Astrocyte of the spinal cord (primary cell): ENCODE measurements around the gene NDUFB3.
"Not testable (repeated sequence)": the region's sequence is repeated elsewhere in the genome, so short reads cannot be mapped to it uniquely, and the experiment has no call there.

Experiments used
- DNase-seq: peaks from one replicate; pipeline ENCODE4 v3.0.0; 2011; ENCODE audit warnings: low read depth, low spot score
- H3K4me3 ChIP-seq: 2 replicates; pipeline ENCODE4 v1.5.1; 2011; ENCODE audit warnings: low read depth, mild to moderate bottlenecking, low read length, moderate library complexity
- CTCF ChIP-seq: IDR thresholded peaks from 2 replicates; pipeline ENCODE4 v1.5.1; 2012; ENCODE audit warnings: low read depth, mild to moderate bottlenecking, low read length, inconsistent platforms
- in situ Hi-C: cut with HindIII; loops from 2 replicates; pipeline ENCODE4 v1.10.0; 2017; ENCODE audit warnings: low sequenced_read_pairs

The NDUFB3 gene

GRCh38 chr2:201046881-201047280 is 24.9 kb upstream of the NDUFB3 start:
- in situ Hi-C loops, result no loop called here
- no peak for DNase-seq
- H3K4me3 ChIP-seq, result no peak overlapping the region
- TF ChIP-seq CTCF, result no peak

DNA sequence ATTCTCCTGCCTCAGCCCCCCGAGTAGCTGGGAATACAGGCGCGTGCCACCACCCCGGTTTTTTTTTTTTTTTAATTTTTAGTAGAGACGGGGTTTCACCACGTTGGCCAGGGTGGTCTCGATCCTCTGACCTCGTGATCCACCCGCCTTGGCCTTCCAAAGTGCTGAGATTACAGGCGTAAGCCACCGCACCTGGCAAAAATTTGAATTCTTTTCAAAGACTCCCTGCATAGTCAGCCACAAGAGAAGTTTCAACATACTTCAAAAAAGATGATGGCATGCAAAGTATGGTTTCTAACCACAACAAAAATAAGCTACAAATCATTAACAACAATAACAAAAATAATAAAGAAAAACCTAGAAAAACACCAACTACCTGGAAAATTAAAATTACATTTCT is 22.3 kb upstream of the NDUFB3 start:
- DNase-seq, result no peak
- in situ Hi-C loops, result no loop called here
- H3K4me3 ChIP-seq, result no peak overlapping the region
- TF ChIP-seq CTCF, result no peak

- no peak for TF ChIP-seq CTCF
- DNase-seq, result peak; percentile 15
- in situ Hi-C loops, result no loop called here
- no peak overlapping the region for H3K4me3 ChIP-seq
Measured at GRCh38 chr2:201057087-201057521, 14.7 kb upstream of the NDUFB3 start.

DNA sequence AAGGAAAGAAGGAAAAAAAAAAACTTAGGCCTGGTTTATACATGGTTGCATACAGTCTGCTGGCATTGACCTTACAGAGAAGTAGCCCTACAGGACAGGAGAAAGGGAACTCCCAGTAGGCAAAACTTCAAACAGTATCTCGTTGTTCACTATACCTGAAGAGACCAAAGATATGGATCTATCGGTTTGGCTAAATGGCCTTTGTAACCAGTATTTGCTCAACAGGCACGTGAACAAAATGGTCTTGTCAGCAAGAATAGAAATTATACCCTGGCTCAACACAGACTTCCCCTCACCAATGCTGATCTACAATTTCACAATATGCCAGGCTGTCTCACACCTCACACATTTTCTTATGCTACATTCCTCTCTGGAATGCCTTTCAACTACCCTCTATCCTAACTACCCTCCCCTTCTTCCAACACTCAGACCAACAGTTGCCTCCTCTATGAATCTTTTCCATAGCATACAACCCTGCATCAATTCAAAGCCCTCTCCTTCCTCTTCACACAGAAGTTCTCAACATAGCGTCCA is 14.0 kb upstream of the NDUFB3 start:
- DNase-seq, result no peak
- no peak overlapping the region for H3K4me3 ChIP-seq
- TF ChIP-seq CTCF, result no peak
- in situ Hi-C loops, result no loop called here

- DNase-seq, result no peak
- in situ Hi-C loops, result no loop called here
- TF ChIP-seq CTCF, result no peak
- no peak overlapping the region for H3K4me3 ChIP-seq
Measured at GRCh38 chr2:201058914-201059313, 12.9 kb upstream of the NDUFB3 start.

GRCh38 chr2:201059961-201060755 is 11.6 kb upstream of the NDUFB3 start:
- no peak for TF ChIP-seq CTCF
- in situ Hi-C loops, result no loop called here
- DNase-seq, result no peak
- no peak overlapping the region for H3K4me3 ChIP-seq

DNA sequence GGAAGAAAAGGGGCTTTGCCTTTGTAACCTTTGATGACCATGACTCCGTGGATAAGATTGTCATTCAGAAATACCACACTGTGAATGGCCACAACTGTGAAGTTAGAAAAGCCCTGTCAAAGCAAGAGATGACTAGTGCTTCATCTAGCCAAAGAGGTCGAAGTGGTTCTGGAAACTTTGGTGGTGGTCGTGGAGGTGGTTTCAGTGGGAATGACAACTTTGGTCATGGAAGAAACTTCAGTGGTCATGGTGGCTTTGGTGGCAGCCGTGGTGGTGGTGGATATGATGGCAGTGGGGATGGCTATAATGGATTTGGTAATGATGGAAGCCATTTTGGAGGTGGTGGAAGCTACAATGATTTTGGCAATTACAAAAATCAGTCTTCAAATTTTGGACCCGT is 8.3 kb upstream of the NDUFB3 start:
- H3K4me3 ChIP-seq, in situ Hi-C loops, DNase-seq: not testable (repeated sequence)
